ENCODE data around the gene SFTA2. TPM values are rescaled to one million over a fixed set of nuclear protein-coding genes. Genes with fewer than 3 reads are reported as not detected.
A peak's percentile ranks its signal among the peaks of the same experiment; 100 is the strongest.

The SFTA2 gene
- total and polyA plus RNA-seq, 2 of the 8 experiments (the other 6 are each of a cell fraction or from before 2014, with no cell fraction given) = not detected

- Histone ChIP-seq H3K79me2 (ENCODE audit: control insufficient read depth in 1 of 2, insufficient read depth in 2 of 2, low read length in 2 of 2) (no peaks in the 10 kb centered on the region), H3K27ac (ENCODE audit: low read depth, low read length) (no peak overlapping the region), H4K91ac (replicated peaks; ENCODE audit: insufficient read length, low read length) (no peak overlapping the region), H3K23me2 (ENCODE audit: low read depth, low read length) (0 out of 2 replicates have a peak, but pooled peaks cover 4% of the 10 kb centered on the region), H2BK5ac (ENCODE audit: low read depth, low read length) (no peak overlapping the region), H3K27me3 (replicated peaks in 1 of 4; ENCODE audit: control insufficient read depth in 3 of 4, extremely low read depth in 1 of 4, insufficient read depth in 3 of 4, low read length in 3 of 4) (no peaks in the 10 kb centered on the region), H4K8ac (ENCODE audit: extremely low read depth, insufficient read depth, low read length) (no peak overlapping the region), H3K9me3 (ENCODE audit: insufficient read depth in 2 of 2, low read depth in 1 of 2, low read length in 1 of 2) (peaks cover 0 to 6% of the 10 kb centered on the region in 2 experiments; a peak in 2 of 4 replicates), H2AK5ac (ENCODE audit: low read depth, low read length) (no peak overlapping the region), H3K14ac (ENCODE audit: insufficient read length) (no peak overlapping the region), H3K4me2 (ENCODE audit: insufficient read depth in 1 of 2, low read depth in 2 of 2, low read length in 2 of 2) (no peak overlapping the region), H2BK20ac (ENCODE audit: low read length) (no peak overlapping the region), H3K4ac (replicated peaks; ENCODE audit: insufficient read length, low read depth, low read length) (no peak overlapping the region), H3K4me3 (ENCODE audit: extremely low read depth in 1 of 4, insufficient read depth in 2 of 4, low read depth in 3 of 4, low read length in 4 of 4) (no peak overlapping the region), H2BK12ac (ENCODE audit: low read depth, low read length) (no peak overlapping the region), H3K36me3 (ENCODE audit: control insufficient read depth in 2 of 4, insufficient read depth in 4 of 4, low read length in 3 of 4) (peaks cover 0 to 18% (median 11%) of the 10 kb centered on the region in 4 experiments; a peak in 5 of 8 replicates), H3K9ac (replicated peaks in 1 of 4; ENCODE audit: extremely low read depth in 1 of 4, low read depth in 3 of 4, low read length in 3 of 4) (no peak overlapping the region), H3K4me1 (replicated peaks in 1 of 4; ENCODE audit: control insufficient read depth in 3 of 4, insufficient read depth in 4 of 4, low read length in 3 of 4) (0 out of 7 replicates have a peak, but pooled peaks cover 0 to 3% (median 0%) of the 10 kb centered on the region in 4 experiments), H2BK15ac (ENCODE audit: low read length) (no peak overlapping the region), H4K5ac (ENCODE audit: insufficient read length, low read depth, low read length) (no peak overlapping the region), H3K18ac (ENCODE audit: extremely low read depth, low read length) (no peak overlapping the region), H3K23ac (ENCODE audit: insufficient read length) (no peak overlapping the region), H4K20me1 (replicated peaks in 1 of 2; ENCODE audit: control insufficient read depth in 1 of 2, insufficient read depth in 2 of 2, low read length in 2 of 2) (no peaks in the 10 kb centered on the region), H2AFZ (ENCODE audit: low read length) (no peak overlapping the region), H3K56ac (replicated peaks; ENCODE audit: insufficient read length, low read depth, low read length) (no peak overlapping the region), H3K79me1 (ENCODE audit: low read depth, low read length) (no peaks in the 10 kb centered on the region), H2BK120ac (replicated peaks; ENCODE audit: low read depth, low read length) (no peak overlapping the region)
- CTCF ChIA-PET (ENCODE audit: partially characterized antibody) = interaction anchor here (1.1 to 4.2 kb wide), 7 partner anchors 8 to 151 kb away, joined by 3 to 18 read pairs (median 6); no protein-coding TSS in a partner anchor
- no peak for TF ChIP-seq SIX5 (IDR thresholded peaks at IDR 0.05; ENCODE audit: low read depth, low read length)
- 0 out of 2 replicates have a peak, but pooled peaks have one; percentile 13 for TF ChIP-seq USF2 (IDR thresholded peaks at IDR 0.05; ENCODE audit: low read length)
- TF ChIP-seq ATF2 (IDR thresholded peaks at IDR 0.05; ENCODE audit: low read length) = no peak
- no peak for DNase-seq (ENCODE audit: low read depth in 1 of 2, low spot score in 2 of 2)
- POLR2A ChIA-PET (ENCODE audit: partially characterized antibody) = interaction anchor here (0.9 to 2.1 kb wide), 2 partner anchors 12 to 46 kb away, joined by 4 to 8 read pairs; partner anchors contain the start of gene MUCL3
- no peak for FAIRE-seq
- WGBS, 2 experiments (ENCODE audit: extremely low coverage in 1 of 2, insufficient coverage in 1 of 2, insufficient read length in 1 of 2, insufficient replicate concordance in 2 of 2, low coverage in 1 of 2, low lambda C conversion rate in 2 of 2, missing lambda C conversion rate in 1 of 2) = 91% methylated on average over 3 of the region's 3 CpGs; no CpG with 5 or more reads in 1 of the 2 experiments
Observed at GRCh38 chr6:30928677-30929076, 3.3 kb downstream of the SFTA2 start.
